OCI-LY7 (cell line): ENCODE measurements around the gene CTPS1.

ENCODE experiments used
- CTCF ChIP-seq: fragments of 200-600 bp; sonication (generic); conservative IDR thresholded peaks from 2 replicates; pipeline ENCODE4 v1.5.1; 2014; ENCODE audit warnings: mild to moderate bottlenecking, antibody characterized with exemption, low read length, moderate library complexity, mixed read lengths
- EZH2phosphoT487 ChIP-seq: fragments of 200-600 bp; sonication (generic); IDR thresholded peaks from 2 replicates; pipeline ENCODE4 v1.6.1; 2018; ENCODE audit warnings: low read depth, borderline replicate concordance, mild to moderate bottlenecking, mixed run types, antibody characterized with exemption, low read length, moderate library complexity, mixed read lengths

GRCh38 chr1:41048540-41048939, 69.0 kb downstream of the CTPS1 start:
- TF ChIP-seq EZH2phosphoT487, result no peak
- no peak for TF ChIP-seq CTCF
